AG10803 (cell line): Measurements from ENCODE around the gene ADARB2.

Source experiments
- DNase-seq: peaks from one replicate; pipeline ENCODE4 v3.0.0; 2010; ENCODE audit warnings: low read depth
- H3K4me3 ChIP-seq: 2 replicates; pipeline ENCODE4 v1.5.1; 2011; ENCODE audit warnings: mild to moderate bottlenecking, low read length, control low read depth
- CTCF ChIP-seq: conservative IDR thresholded peaks from 2 replicates; pipeline ENCODE4 v1.5.1; 2011; ENCODE audit warnings: mild to moderate bottlenecking, low read length, control low read depth, inconsistent platforms

Gene ADARB2

GRCh38 chr10:1576467-1577372 lies 160.6 kb downstream of the ADARB2 start:
- TF ChIP-seq CTCF: no peak
- no peak for DNase-seq
- no peak overlapping the region for H3K4me3 ChIP-seq

DNA sequence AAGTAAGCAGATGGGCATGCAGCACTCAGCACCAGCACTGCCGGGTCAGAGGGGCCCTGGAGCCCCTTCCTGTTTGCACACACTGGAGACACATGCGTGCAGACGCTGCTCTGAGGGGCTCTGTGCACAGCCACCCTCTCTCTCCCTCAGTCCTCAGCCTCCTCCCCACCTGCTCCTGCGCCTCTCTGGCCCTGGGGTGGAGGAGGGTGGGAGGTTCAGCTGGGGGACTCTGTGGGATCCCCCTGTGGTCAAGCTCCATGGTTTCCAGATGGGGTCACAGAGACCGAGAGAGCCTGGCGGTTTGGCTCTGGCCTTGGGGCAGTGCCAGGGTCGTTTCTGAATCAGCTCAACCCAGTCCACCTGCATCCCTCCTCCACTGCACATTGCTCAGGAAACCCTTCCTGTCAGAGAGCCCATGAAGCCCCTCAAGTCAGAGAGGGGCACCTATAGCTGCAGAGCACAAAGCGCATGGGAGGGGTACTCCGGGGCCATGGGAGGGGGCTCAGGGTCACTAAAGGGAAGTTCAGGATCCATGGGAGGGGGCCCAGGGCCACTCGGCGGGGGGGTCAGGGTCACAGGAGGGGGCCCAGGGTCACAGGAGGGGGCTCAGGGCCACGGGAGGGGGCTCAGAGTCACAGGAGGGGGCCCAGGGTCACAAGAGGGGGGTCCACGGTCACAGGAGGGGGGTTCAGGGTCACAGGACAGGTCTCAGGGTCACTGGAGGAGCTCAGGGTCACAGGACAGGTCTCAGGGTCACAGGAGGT lies 161.7 kb downstream of the ADARB2 start:
- DNase-seq: no peak
- no peak for TF ChIP-seq CTCF
- H3K4me3 ChIP-seq: no peak overlapping the region

GRCh38 chr10:1574719-1575118 lies 162.6 kb downstream of the ADARB2 start:
- no peak overlapping the region for H3K4me3 ChIP-seq
- TF ChIP-seq CTCF: no peak
- DNase-seq: no peak

- DNase-seq: no peak
- TF ChIP-seq CTCF: no peak
- H3K4me3 ChIP-seq: no peak overlapping the region
Measured at GRCh38 chr10:1573981-1574380, 163.3 kb downstream of the ADARB2 start.

- no peak for DNase-seq
- H3K4me3 ChIP-seq: no peak overlapping the region
- no peak for TF ChIP-seq CTCF
Measured at GRCh38 chr10:1573334-1573969, 163.9 kb downstream of the ADARB2 start.

DNA sequence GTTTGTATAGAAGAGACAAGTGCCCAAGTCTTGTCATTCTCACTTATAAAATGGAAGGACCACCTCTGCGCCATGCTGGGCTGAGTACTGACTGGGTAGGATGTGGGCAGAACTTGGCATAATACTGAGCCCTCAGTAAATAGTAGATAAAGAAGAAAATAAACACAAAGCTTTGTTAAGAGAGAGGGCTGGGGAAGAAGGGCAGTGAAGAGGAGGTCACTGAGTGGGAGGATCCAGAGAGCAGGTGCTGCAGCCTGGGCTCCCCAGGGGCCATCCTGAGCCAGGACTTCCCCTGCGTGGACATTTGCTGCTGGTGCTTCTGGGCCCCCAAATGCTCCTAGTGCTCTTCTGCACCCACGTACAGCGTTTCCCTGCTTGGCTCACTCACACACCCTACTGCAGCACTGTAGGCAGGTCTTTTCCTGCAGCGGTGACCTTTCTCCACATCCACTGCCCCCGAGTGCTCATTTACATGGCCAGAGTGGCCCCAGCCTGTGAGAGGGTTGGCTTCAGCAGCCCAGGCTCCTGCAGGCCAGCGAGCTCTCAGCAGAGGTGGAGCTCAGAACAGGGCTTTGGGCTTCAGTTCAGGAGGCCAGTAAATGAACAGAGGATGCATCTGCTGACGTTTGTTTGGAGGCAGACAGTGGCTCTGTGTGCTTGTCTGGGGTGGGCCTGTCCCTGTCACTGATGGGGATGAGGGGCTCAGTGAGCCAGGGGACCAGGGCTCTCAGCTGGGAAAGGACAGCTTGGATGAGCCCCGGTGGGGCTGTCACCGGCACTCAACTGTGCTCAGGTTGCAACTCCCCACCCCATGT lies 164.6 kb downstream of the ADARB2 start:
- DNase-seq: no peak
- TF ChIP-seq CTCF: no peak
- H3K4me3 ChIP-seq: no peak overlapping the region
